Fibroblast of lung (primary cell): ENCODE results near the gene NEMF.

Experiments used
- CTCF ChIP-seq, 2 donors: IDR thresholded peaks in 1 of 2; conservative IDR thresholded peaks in 1 of 2; 1 replicate in 1 of 2; 2 replicates in 1 of 2; pipeline ENCODE4 v1.5.1; 2011 to 2012; ENCODE audit warnings: low read length in 2 of 2, control low read depth in 1 of 2, inconsistent platforms in 1 of 2, low read depth in 1 of 2, mild to moderate bottlenecking in 1 of 2
- EZH2 ChIP-seq: IDR thresholded peaks from 2 replicates; pipeline ENCODE4 v1.5.1; 2012; ENCODE audit warnings: low read length, control low read depth, mild to moderate bottlenecking; ENCODE audit errors: missing control alignments

GRCh38 chr14:49820176-49820575 is 32.4 kb downstream of the NEMF start:
- TF ChIP-seq CTCF (conservative IDR thresholded peaks at IDR 0.05 in 1 of 2, IDR thresholded peaks at IDR 0.05 in 1 of 2; ENCODE audit: low read depth in 1 of 2, low read length in 2 of 2) = no peak
- no peak for TF ChIP-seq EZH2
